ENCODE results near the gene MMP25. TPM values are rescaled to one million over a fixed set of nuclear protein-coding genes. Genes with fewer than 3 reads are reported as not detected.
"Not testable (repeated sequence)": the region's sequence is repeated elsewhere in the genome, so short reads cannot be mapped to it uniquely, and the experiment has no call there.

The MMP25 gene
- polyA plus RNA-seq, 1 experiment, result not detected

DNA sequence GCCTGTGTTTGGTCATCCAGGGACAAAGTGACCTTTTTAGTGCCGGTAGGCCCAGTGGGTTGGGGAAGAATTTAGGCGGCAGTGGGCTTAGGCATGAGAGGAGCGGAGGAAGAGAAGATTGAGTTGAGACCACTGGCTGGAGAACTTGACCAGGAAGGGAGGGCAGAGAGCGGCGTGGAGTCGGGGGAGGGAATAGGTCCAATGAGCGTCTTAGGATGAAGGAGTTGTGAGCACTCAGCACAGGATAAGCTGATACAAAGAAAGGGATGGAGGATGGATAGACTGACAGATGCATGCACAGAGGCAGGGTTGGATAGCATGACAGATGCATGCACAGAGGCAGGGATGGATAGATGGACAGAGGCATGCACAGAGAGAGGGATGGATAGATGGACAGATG, 27.1 kb downstream of the MMP25 start:
- ChIA-PET CTCF (no interaction called here), POLR2A (no interaction called here)
- Histone ChIP-seq H3K27me3 (ENCODE audit: control insufficient read depth, insufficient read depth, low read length) (peaks cover 14% of the 10 kb centered on the region), H3K9me3 (ENCODE audit: control insufficient read depth, insufficient read depth, low read length) (no peaks in the 10 kb centered on the region), H3K27ac (ENCODE audit: low read depth, low read length) (no peak overlapping the region), H3K4me3 (ENCODE audit: low read depth, low read length) (no peak overlapping the region)
- DNase-seq (ENCODE audit: low read depth, low spot score), result no peak
- TF ChIP-seq, protein P1, sequence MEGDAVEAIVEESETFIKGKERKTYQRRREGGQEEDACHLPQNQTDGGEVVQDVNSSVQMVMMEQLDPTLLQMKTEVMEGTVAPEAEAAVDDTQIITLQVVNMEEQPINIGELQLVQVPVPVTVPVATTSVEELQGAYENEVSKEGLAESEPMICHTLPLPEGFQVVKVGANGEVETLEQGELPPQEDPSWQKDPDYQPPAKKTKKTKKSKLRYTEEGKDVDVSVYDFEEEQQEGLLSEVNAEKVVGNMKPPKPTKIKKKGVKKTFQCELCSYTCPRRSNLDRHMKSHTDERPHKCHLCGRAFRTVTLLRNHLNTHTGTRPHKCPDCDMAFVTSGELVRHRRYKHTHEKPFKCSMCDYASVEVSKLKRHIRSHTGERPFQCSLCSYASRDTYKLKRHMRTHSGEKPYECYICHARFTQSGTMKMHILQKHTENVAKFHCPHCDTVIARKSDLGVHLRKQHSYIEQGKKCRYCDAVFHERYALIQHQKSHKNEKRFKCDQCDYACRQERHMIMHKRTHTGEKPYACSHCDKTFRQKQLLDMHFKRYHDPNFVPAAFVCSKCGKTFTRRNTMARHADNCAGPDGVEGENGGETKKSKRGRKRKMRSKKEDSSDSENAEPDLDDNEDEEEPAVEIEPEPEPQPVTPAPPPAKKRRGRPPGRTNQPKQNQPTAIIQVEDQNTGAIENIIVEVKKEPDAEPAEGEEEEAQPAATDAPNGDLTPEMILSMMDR (IDR thresholded peaks at IDR 0.05; ENCODE audit: low read depth, low read length), result no peak

DNA sequence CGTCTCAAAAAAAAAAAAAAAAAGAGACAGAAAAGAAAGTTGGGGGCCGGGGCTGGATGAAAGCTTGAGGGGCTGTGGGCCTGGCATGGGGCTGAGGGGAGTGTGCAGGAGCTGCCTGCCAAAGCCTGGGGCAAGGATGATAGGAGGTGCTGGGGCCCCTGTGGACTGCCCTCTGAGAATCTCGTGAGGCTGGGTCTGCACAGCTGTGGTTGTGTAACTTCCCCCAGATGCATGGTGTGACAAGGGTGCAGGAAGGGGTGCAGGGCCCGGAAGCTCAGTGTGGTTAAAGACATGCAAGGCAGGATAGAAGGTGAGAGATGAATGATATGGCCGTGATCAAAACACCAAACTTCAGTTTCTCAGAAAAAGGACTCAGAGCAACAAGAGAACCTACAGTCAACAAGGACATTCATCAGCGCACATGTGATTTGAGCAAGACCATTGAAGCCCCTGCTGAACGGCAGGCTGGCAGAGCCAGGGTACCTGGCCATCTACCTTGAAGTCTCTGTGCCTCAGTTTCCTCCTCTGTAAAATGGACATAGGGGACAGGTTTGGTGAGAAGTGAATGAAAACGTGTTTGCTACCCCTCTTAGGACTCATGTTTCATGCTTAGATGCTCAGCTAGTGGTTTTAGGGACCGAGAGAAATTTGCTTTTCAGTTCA, 28.6 kb downstream of the MMP25 start:
- peaks cover 19% of the 10 kb centered on the region for H3K27me3 ChIP-seq (ENCODE audit: control insufficient read depth, insufficient read depth, low read length)
- TF ChIP-seq, protein P1 (IDR thresholded peaks at IDR 0.05; ENCODE audit: low read depth, low read length), result no peak
- DNase-seq (ENCODE audit: low read depth, low spot score), result no peak
- no peak overlapping the region for H3K27ac ChIP-seq (ENCODE audit: low read depth, low read length)
- ChIA-PET CTCF (interaction anchor here (0.6 kb wide), 3 partner anchors 37 to 1283 kb away, joined by 3 read pairs; no protein-coding TSS in a partner anchor), POLR2A (interaction anchor here (0.6 kb wide), 1 partner anchor 27 kb away, joined by 7 read pairs; no protein-coding TSS in a partner anchor)
- H3K9me3 ChIP-seq (ENCODE audit: control insufficient read depth, insufficient read depth, low read length), result no peaks in the 10 kb centered on the region
- no peak overlapping the region for H3K4me3 ChIP-seq (ENCODE audit: low read depth, low read length)

DNA sequence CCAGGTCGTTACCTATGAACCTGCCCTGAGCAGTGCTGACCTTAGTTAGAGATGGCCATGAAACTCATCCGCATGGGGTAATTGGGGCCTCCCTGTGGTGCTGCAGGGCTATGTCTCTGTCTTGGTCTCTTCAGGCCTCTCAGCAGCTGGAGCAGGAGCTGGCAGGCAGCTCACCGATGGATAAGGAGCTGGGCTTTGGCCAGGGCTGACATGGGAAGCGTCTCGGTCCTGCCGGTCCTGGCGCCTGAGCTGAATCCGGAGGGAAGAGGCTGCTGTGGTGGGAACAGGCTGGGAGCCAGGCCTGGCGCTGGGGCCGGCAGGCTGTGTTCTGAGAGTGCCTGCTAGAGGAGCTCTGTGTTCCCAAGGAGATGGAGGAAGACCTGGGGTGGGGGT, 29.2 kb downstream of the MMP25 start:
- CTCF ChIA-PET, result interaction anchor here (0.6 kb wide), 2 partner anchors 777 to 1283 kb away, joined by 3 to 5 read pairs; no protein-coding TSS in a partner anchor
- no peak overlapping the region for H3K27ac ChIP-seq (ENCODE audit: low read depth, low read length)
- no peak for DNase-seq (ENCODE audit: low read depth, low spot score)
- no peak overlapping the region for H3K4me3 ChIP-seq (ENCODE audit: low read depth, low read length)
- TF ChIP-seq, protein P1 (IDR thresholded peaks at IDR 0.05; ENCODE audit: low read depth, low read length), result no peak
- no peaks in the 10 kb centered on the region for H3K9me3 ChIP-seq (ENCODE audit: control insufficient read depth, insufficient read depth, low read length)
- H3K27me3 ChIP-seq (ENCODE audit: control insufficient read depth, insufficient read depth, low read length), result peaks cover 23% of the 10 kb centered on the region
- POLR2A ChIA-PET, result interaction anchor here (0.6 kb wide), 1 partner anchor 27 kb away, joined by 7 read pairs; no protein-coding TSS in a partner anchor

DNA sequence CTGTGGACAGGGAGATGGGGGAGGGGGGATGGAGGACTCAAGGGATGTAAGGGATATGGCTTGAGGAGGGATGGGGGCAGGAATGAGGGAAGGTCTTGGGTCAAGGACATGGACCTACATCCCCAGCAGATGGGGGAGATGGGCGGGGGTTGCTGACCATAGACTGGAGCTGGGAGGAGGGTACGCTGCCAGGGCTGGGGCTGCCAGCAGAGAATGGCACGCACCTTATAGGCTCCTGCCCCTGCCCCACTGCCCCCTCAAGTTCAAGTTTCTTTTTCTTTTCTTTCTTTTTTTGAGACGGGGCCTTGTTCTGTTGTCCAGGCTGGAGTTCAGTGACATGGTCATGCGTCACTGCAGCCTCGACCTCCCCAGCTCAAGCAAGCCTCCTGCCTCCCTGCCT, 29.6 kb downstream of the MMP25 start:
- POLR2A ChIA-PET; DNase-seq (ENCODE audit: low read depth, low spot score); H3K4me3 ChIP-seq (ENCODE audit: low read depth, low read length); H3K27ac ChIP-seq (ENCODE audit: low read depth, low read length); H3K9me3 ChIP-seq (ENCODE audit: control insufficient read depth, insufficient read depth, low read length): not testable (repeated sequence)
- peaks cover 27% of the 10 kb centered on the region for H3K27me3 ChIP-seq (ENCODE audit: control insufficient read depth, insufficient read depth, low read length)
- CTCF ChIA-PET, result interaction anchor here (0.6 kb wide), 1 partner anchor 776 kb away, joined by 5 read pairs; no protein-coding TSS in a partner anchor

DNA sequence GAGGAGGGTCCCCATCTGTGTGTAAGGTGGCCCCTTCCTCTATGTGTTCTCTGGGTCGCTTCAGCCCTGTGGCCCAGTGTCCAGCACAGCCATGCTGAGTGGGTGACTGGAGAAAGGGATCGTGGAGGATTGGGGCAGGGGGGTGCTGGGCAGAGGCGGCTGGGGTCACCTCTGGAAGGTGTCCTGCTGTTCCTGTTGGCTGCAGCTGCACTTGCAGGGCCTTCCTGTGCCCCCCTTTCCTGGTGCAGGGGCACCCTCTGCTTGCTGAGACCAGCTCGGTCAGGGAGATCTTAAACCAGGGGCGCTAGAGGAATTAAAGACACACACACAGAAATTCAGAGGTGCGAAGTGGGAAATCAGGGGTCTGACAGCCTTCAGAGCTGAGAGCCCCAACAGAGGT, 30.2 kb downstream of the MMP25 start:
- ChIA-PET CTCF (interaction anchor here (1.1 kb wide), 1 partner anchor 73 kb away, joined by 3 read pairs; no protein-coding TSS in a partner anchor), POLR2A (no interaction called here)
- no peak for DNase-seq (ENCODE audit: low read depth, low spot score)
- Histone ChIP-seq H3K4me3 (ENCODE audit: low read depth, low read length) (no peak overlapping the region), H3K27ac (ENCODE audit: low read depth, low read length) (no peak overlapping the region), H3K27me3 (ENCODE audit: control insufficient read depth, insufficient read depth, low read length) (peaks cover 28% of the 10 kb centered on the region), H3K9me3 (ENCODE audit: control insufficient read depth, insufficient read depth, low read length) (no peaks in the 10 kb centered on the region)
- TF ChIP-seq, protein P1 (IDR thresholded peaks at IDR 0.05; ENCODE audit: low read depth, low read length), result no peak

Data from AG04450 (cell line).